NCI-H82 treated with DMSO at 0.1 percent for 48 hours (cell line): ENCODE data around the gene C4BPB.
A peak's percentile ranks its signal among the peaks of the same experiment; 100 is the strongest.

Source experiments
- DNase-seq: peaks from one replicate; lab custom pipeline; 2025; ENCODE audit not compliant: unreplicated experiment; lab: John Stamatoyannopoulos, UW

Gene C4BPB

GRCh38 chr1:207059881-207060280 lies 28.8 kb upstream of the C4BPB start:
- no peak for DNase-seq

GRCh38 chr1:207060596-207060995 lies 28.1 kb upstream of the C4BPB start:
- no peak for DNase-seq

- DNase-seq, result no peak
Observed at GRCh38 chr1:207062058-207062457, 26.6 kb upstream of the C4BPB start.

- no peak for DNase-seq
Observed at GRCh38 chr1:207063014-207063413, 25.6 kb upstream of the C4BPB start.

- no peak for DNase-seq
Observed at GRCh38 chr1:207064561-207064960, 24.1 kb upstream of the C4BPB start.

GRCh38 chr1:207067185-207067584 lies 21.5 kb upstream of the C4BPB start:
- DNase-seq, result no peak

GRCh38 chr1:207067665-207068064 lies 21.0 kb upstream of the C4BPB start:
- DNase-seq, result peak; percentile 47

- no peak for DNase-seq
Observed at GRCh38 chr1:207069061-207069460, 19.6 kb upstream of the C4BPB start.

GRCh38 chr1:207069858-207070506 lies 18.7 kb upstream of the C4BPB start:
- DNase-seq, result no peak

- DNase-seq, result no peak
Observed at GRCh38 chr1:207070811-207071210, 17.8 kb upstream of the C4BPB start.

- no peak for DNase-seq
Observed at GRCh38 chr1:207071426-207071825, 17.2 kb upstream of the C4BPB start.

- DNase-seq, result no peak
Observed at GRCh38 chr1:207072233-207072632, 16.4 kb upstream of the C4BPB start.

- DNase-seq, result no peak
Observed at GRCh38 chr1:207073906-207074820, 14.5 kb upstream of the C4BPB start.

GRCh38 chr1:207076181-207076955 lies 12.3 kb upstream of the C4BPB start:
- no peak for DNase-seq

- DNase-seq, result no peak
Observed at GRCh38 chr1:207077012-207077411, 11.6 kb upstream of the C4BPB start.

- peak; percentile 44 for DNase-seq
Observed at GRCh38 chr1:207077470-207078377, 10.9 kb upstream of the C4BPB start.

GRCh38 chr1:207078578-207079132 lies 10.0 kb upstream of the C4BPB start:
- DNase-seq, result no peak

GRCh38 chr1:207079706-207080241 lies 8.9 kb upstream of the C4BPB start:
- DNase-seq, result no peak

GRCh38 chr1:207081088-207081487 lies 7.6 kb upstream of the C4BPB start:
- no peak for DNase-seq

GRCh38 chr1:207081806-207082205 lies 6.9 kb upstream of the C4BPB start:
- DNase-seq, result no peak
